ENCODE results near the gene CARD9.

GRCh38 chr9:136345281-136346156, 27.9 kb downstream of the CARD9 start:
- TF ChIP-seq CTCF (conservative IDR thresholded peaks at IDR 0.05; ENCODE audit: low read length), result no peak
- TF ChIP-seq EZH2phosphoT487 (IDR thresholded peaks at IDR 0.05; ENCODE audit: borderline replicate concordance, low read depth, low read length), result no peak

Measured in OCI-LY7 (cell line).